K562 (cell line): ENCODE data around the gene TMEM181. TPM values are rescaled to one million over a fixed set of nuclear protein-coding genes. Genes with fewer than 3 reads are reported as not detected.

ENCODE experiments used
- ATAC-seq: fragments of 200-7000 bp; cut with Tn5 transposase; 3 replicates; pipeline ENCODE4 v1.9.1; 2020; ENCODE audit warnings: moderate library complexity
- BruUV-seq: library from RNA; stranded (reverse); fragments of 400-500 nt; replicated peaks from 2 replicates; lab custom pipeline; 2021; lab: Mats Ljungman, UMichigan
- CTCF ChIA-PET: fragments of 300-600 bp; formaldehyde crosslinking; extraction: SDS; loops from one replicate; lab custom pipeline; 2021; ENCODE audit warnings: low intra/inter-chr PET ratio; lab: Yijun Ruan, JAX
- POLR2A ChIA-PET: fragments of 300-600, 350-650 bp; sonication (Branson Sonifier 250); formaldehyde crosslinking; extraction: SDS; loops from one replicate; lab custom pipeline; 2021; ENCODE audit warnings: antibody characterized with exemption, inconsistent platforms; lab: Yijun Ruan, JAX
- DNase-seq, 4 experiments: peaks; one replicate each; pipeline versions ENCODE4 v3.0.0 to v3.0.0-alpha.2; 2011 to 2018; ENCODE audit warnings: low spot score in 3 of 4, mixed read lengths in 3 of 4; ENCODE audit errors: extremely low read depth in 1 of 4
- FAIRE-seq: peaks from 2 replicates; lab custom pipeline; 2011; peaks lifted over from hg19 to GRCh38; lab: Jason Lieb, UNC
- H2AFZ ChIP-seq: 2 replicates; pipeline ENCODE4 v1.6.0; 2011; ENCODE audit warnings: low read depth, low read length, control low read depth, inconsistent platforms
- H3K27ac ChIP-seq: fragments of 200-600 bp; 3 replicates; pipeline ENCODE4 v1.8.0; 2011; ENCODE audit warnings: low read depth, mild to moderate bottlenecking, control low read depth, inconsistent platforms, low read length, moderate library complexity, mixed read lengths; ENCODE audit errors: extremely low read depth
- H3K27me3 ChIP-seq, 2 experiments: fragments of 300-600 bp in 1 of 2; 2 replicates in 1 of 2; 3 replicates in 1 of 2; pipeline versions ENCODE4 v1.6.0 to v1.8.0; 2011; ENCODE audit warnings: inconsistent platforms in 2 of 2, low read length in 2 of 2, mild to moderate bottlenecking in 1 of 2, mixed read lengths in 1 of 2, moderate library complexity in 1 of 2; ENCODE audit not compliant: control insufficient read depth in 2 of 2, insufficient read depth in 2 of 2
- H3K36me3 ChIP-seq: fragments of 300-600 bp; 3 replicates; pipeline ENCODE4 v1.8.0; 2011; ENCODE audit warnings: mild to moderate bottlenecking, low read length, inconsistent platforms; ENCODE audit not compliant: control insufficient read depth, insufficient read depth
- H3K4me1 ChIP-seq, 2 experiments: fragments of 200-600 bp in 1 of 2; replicated peaks in 1 of 2; 2 replicates in 1 of 2; 3 replicates in 1 of 2; pipeline versions ENCODE4 v1.5.1 to v1.8.0; 2011; ENCODE audit warnings: inconsistent platforms in 2 of 2, low read length in 2 of 2, mild to moderate bottlenecking in 1 of 2, mixed read lengths in 1 of 2, moderate library complexity in 1 of 2; ENCODE audit not compliant: control insufficient read depth in 2 of 2, insufficient read depth in 2 of 2
- H3K4me2 ChIP-seq: 2 replicates; pipeline ENCODE4 v1.6.1; 2011; ENCODE audit warnings: low read length, control low read depth, inconsistent platforms, mixed read lengths; ENCODE audit not compliant: insufficient read depth
- H3K4me3 ChIP-seq: fragments of 200-600 bp; sonication (generic), shearing (Covaris generic); 2 replicates; pipeline ENCODE4 v1.5.1; 2016; ENCODE audit warnings: control low read depth, inconsistent platforms
- H3K79me2 ChIP-seq: fragments of 200-600 bp; 3 replicates; pipeline ENCODE4 v1.8.0; 2011; ENCODE audit warnings: low read length, inconsistent platforms; ENCODE audit not compliant: control insufficient read depth, insufficient read depth
- H3K9ac ChIP-seq, 2 experiments: 2 replicates each; pipeline versions ENCODE4 v1.6.0 to v1.6.1; 2011; ENCODE audit warnings: low read depth in 2 of 2, low read length in 2 of 2, control low read depth in 1 of 2, inconsistent platforms in 1 of 2, mild to moderate bottlenecking in 1 of 2, mixed read lengths in 1 of 2; ENCODE audit not compliant: insufficient read depth in 1 of 2
- H3K9me1 ChIP-seq: one replicate; pipeline ENCODE4 v1.6.0; 2011; ENCODE audit warnings: inconsistent platforms, mild to moderate bottlenecking, low read length, moderate library complexity; ENCODE audit not compliant: control insufficient read depth, insufficient read depth
- H3K9me3 ChIP-seq: replicated peaks from 2 replicates; pipeline ENCODE4 v1.5.1; 2011; ENCODE audit warnings: low read depth, low read length, inconsistent platforms; ENCODE audit not compliant: control insufficient read depth, insufficient read depth
- H4K20me1 ChIP-seq: replicated peaks from 2 replicates; pipeline ENCODE4 v1.6.1; 2011; ENCODE audit warnings: low read length, inconsistent platforms, mixed read lengths; ENCODE audit not compliant: control insufficient read depth, insufficient read depth
- CAMTA2 ChIP-seq: fragments of 250-450 bp; sonication (Bioruptor Pico); conservative IDR thresholded peaks from 2 replicates; pipeline ENCODE4 v1.5.1; 2022
- NFE2 ChIP-seq: IDR thresholded peaks from 2 replicates; pipeline ENCODE4 v1.6.1; 2014; ENCODE audit warnings: antibody characterized with exemption, low read depth
- SIRT6 ChIP-seq: IDR thresholded peaks from one replicate; pipeline ENCODE4 v1.6.1; 2012; ENCODE audit warnings: low read depth, mild to moderate bottlenecking, control low read depth, inconsistent platforms, low read length, moderate library complexity
- SRF ChIP-seq, 2 experiments: fragments of 250-450, 450-650 bp in 1 of 2; sonication (Bioruptor Pico) in 1 of 2; sonication (generic) in 1 of 2; formaldehyde crosslinking; IDR thresholded peaks; 2 replicates each; pipeline versions ENCODE4 v1.5.0 to v1.5.1; 2020 to 2022; ENCODE audit warnings: mild to moderate bottlenecking in 1 of 2, missing genetic modification reagents in 1 of 2
- TBP ChIP-seq: optimal IDR thresholded peaks from 2 replicates; pipeline ENCODE3; 2011; ENCODE audit warnings: low read depth, low read length, improper control_type of control experiment
- ZNF124 ChIP-seq: sonication (generic); formaldehyde crosslinking; IDR thresholded peaks from 2 replicates; pipeline ENCODE4 v1.8.1; 2022; ENCODE audit warnings: missing genetic modification reagents
- ZNF583 ChIP-seq: fragments of 250-450 bp; sonication (Bioruptor Pico); IDR thresholded peaks from 2 replicates; pipeline ENCODE4 v1.4.0; 2020
- ZNF644 ChIP-seq: fragments of 200-800 bp; sonication (Bioruptor generic); IDR thresholded peaks from 2 replicates; pipeline ENCODE4 v1.6.1; 2016; ENCODE audit warnings: low read depth, missing genetic modification characterization, missing compliant biosample characterization
- ZSCAN29 ChIP-seq: fragments of 450-650 bp; IDR thresholded peaks from 2 replicates; pipeline ENCODE4 v1.6.1; 2017
- WGBS: fragments of 100-300 bp; shearing (Covaris generic); methylation state at CpG from one replicate; pipeline ENCODE4 v1.1.6; 2016; ENCODE audit warnings: low coverage, mixed read lengths; ENCODE audit not compliant: insufficient coverage; ENCODE audit errors: missing lambda C conversion rate; 5-methylcytosine and 5-hydroxymethylcytosine counted together
- in situ Hi-C: fragments of 300-500 bp; cut with MboI; formaldehyde crosslinking; loops from 4 replicates; pipeline ENCODE4 v1.15.0; 2018; ENCODE audit warnings: inconsistent platforms, mixed read lengths
- intact Hi-C: fragments of 100-400 bp; cut with micrococcal nuclease; formaldehyde crosslinking; loops from 2 replicates; pipeline ENCODE4 v1.14.2; 2022
- polyA plus RNA-seq, 8 experiments: library from polyadenylated mRNA; depleted of rRNA in 4 of 8; stranded (reverse) in 5 of 8; unstranded in 3 of 8; fragments of >200 nt; fragmentation: Nextera tagmentation in 2 of 8; fragmentation: Illumina TruSeq in 1 of 8; extraction: Ambion mirVana in 2 of 8; extraction: Trizol in 1 of 8; gene quantifications; 2 replicates each; pipeline versions ENCODE4 v1.2.1 to v1.2.3, GENCODE V29; 2011 to 2014; ENCODE audit warnings: inconsistent platforms in 1 of 8, missing spikeins in 1 of 8
- total RNA-seq, 7 experiments: library from RNA; depleted of rRNA in 6 of 7; stranded (reverse); fragments of >200 nt in 6 of 7; fragmentation: Illumina TruSeq in 2 of 7; extraction: Trizol in 2 of 7; gene quantifications; 2 replicates each; pipeline versions ENCODE4 v1.2.1 to v1.2.3, GENCODE V29; 2011 to 2021; ENCODE audit warnings: low replicate concordance in 1 of 7
- TF ChIP-seq, protein P1 (sequence below): fragments of 450-650 bp; IDR thresholded peaks from 2 replicates; pipeline ENCODE4 v1.6.1; 2018; ENCODE audit not compliant: partially characterized antibody
- TF ChIP-seq, protein P2 (sequence below): conservative IDR thresholded peaks from 2 replicates; pipeline ENCODE4 v1.6.1; 2011; ENCODE audit warnings: low read depth, mild to moderate bottlenecking, low read length; ENCODE audit not compliant: control insufficient read depth

Gene TMEM181
- total and polyA plus RNA-seq, 9 of the 15 experiments (the other 6 are each of a cell fraction or from before 2014, with no cell fraction given): 5.6 to 27.2 (median 19.9) TPM

GRCh38 chr6:158684311-158684710, 124.4 kb downstream of the TMEM181 start (continued):
- TF ChIP-seq, protein P1, sequence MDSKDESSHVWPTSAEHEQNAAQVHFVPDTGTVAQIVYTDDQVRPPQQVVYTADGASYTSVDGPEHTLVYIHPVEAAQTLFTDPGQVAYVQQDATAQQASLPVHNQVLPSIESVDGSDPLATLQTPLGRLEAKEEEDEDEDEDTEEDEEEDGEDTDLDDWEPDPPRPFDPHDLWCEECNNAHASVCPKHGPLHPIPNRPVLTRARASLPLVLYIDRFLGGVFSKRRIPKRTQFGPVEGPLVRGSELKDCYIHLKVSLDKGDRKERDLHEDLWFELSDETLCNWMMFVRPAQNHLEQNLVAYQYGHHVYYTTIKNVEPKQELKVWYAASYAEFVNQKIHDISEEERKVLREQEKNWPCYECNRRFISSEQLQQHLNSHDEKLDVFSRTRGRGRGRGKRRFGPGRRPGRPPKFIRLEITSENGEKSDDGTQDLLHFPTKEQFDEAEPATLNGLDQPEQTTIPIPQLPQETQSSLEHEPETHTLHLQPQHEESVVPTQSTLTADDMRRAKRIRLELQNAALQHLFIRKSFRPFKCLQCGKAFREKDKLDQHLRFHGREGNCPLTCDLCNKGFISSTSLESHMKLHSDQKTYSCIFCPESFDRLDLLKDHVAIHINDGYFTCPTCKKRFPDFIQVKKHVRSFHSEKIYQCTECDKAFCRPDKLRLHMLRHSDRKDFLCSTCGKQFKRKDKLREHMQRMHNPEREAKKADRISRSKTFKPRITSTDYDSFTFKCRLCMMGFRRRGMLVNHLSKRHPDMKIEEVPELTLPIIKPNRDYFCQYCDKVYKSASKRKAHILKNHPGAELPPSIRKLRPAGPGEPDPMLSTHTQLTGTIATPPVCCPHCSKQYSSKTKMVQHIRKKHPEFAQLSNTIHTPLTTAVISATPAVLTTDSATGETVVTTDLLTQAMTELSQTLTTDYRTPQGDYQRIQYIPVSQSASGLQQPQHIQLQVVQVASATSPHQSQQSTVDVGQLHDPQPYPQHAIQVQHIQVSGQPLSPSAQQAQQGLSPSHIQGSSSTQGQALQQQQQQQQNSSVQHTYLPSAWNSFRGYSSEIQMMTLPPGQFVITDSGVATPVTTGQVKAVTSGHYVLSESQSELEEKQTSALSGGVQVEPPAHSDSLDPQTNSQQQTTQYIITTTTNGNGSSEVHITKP: no peak

GRCh38 chr6:158684745-158685324, 124.9 kb downstream of the TMEM181 start:
- no peaks in the 10 kb centered on the region for H3K9me3 ChIP-seq
- H2AFZ ChIP-seq: no peak overlapping the region
- peaks cover 46 to 66% of the 10 kb centered on the region in 2 experiments for H3K27me3 ChIP-seq
- no peaks in the 10 kb centered on the region for H3K4me1 ChIP-seq
- ChIA-PET POLR2A (interaction anchor here (0.6 to 1.2 kb wide), 2 partner anchors 22 to 273 kb away, joined by 3 read pairs; no protein-coding TSS in a partner anchor), CTCF (interaction anchor here (0.7 kb wide), 2 partner anchors 290 to 449 kb away, joined by 4 to 6 read pairs; no protein-coding TSS in a partner anchor)
- no peaks in the 10 kb centered on the region for H4K20me1 ChIP-seq
- WGBS: 3% methylated on average over 5 of the region's 5 CpGs
- H3K9ac ChIP-seq: no peak overlapping the region
- H3K4me2 ChIP-seq: no peak overlapping the region
- no peaks in the 10 kb centered on the region for H3K79me2 ChIP-seq
- no peak for FAIRE-seq
- H3K9me1 ChIP-seq: no peaks in the 10 kb centered on the region
- H3K4me3 ChIP-seq: no peak overlapping the region
- TF ChIP-seq SIRT6 (no peak), ZNF644 (tag) (no peak), ZSCAN29 (no peak), TBP (no peak), SRF (CRISPR knock-in tag; IDR thresholded peaks at IDR 0.05) (no peak), ZNF124 (CRISPR knock-in tag) (no peak), CAMTA2 (CRISPR knock-in tag) (no peak), ZNF583 (CRISPR knock-in tag) (no peak), NFE2 (no peak)
- TF ChIP-seq, protein P2, sequence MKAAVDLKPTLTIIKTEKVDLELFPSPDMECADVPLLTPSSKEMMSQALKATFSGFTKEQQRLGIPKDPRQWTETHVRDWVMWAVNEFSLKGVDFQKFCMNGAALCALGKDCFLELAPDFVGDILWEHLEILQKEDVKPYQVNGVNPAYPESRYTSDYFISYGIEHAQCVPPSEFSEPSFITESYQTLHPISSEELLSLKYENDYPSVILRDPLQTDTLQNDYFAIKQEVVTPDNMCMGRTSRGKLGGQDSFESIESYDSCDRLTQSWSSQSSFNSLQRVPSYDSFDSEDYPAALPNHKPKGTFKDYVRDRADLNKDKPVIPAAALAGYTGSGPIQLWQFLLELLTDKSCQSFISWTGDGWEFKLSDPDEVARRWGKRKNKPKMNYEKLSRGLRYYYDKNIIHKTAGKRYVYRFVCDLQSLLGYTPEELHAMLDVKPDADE: no peak
- TF ChIP-seq, all 486 proteins: peak for 0
- no TSS peak for BruUV-seq
- Histone ChIP-seq H3K36me3 (no peaks in the 10 kb centered on the region), H3K27ac (no peak overlapping the region)
- ATAC-seq (no peak), DNase-seq (no peak)
- in situ Hi-C loops (loop anchor here (5.0 to 25.0 kb wide), 2 partner anchors 427 to 473 kb away; no protein-coding TSS in a partner anchor), intact Hi-C loops (no loop called here)
